HG03575 (cell line): ENCODE data around the gene VWA5A.

Experiments
- ATAC-seq: cut with Tn5 transposase; IDR thresholded peaks from one replicate; pipeline ENCODE4 v1.9.1; 2021; ENCODE audit not compliant: unreplicated experiment, insufficient number of reproducible peaks, low FRiP score; ENCODE audit errors: extremely low read depth

The VWA5A gene

GRCh38 chr11:124195189-124195734 is 80.0 kb downstream of the VWA5A start:
- peak; percentile 48 for ATAC-seq
